Stomach (tissue), 9 donors: ENCODE measurements around the gene CARHSP1. TPM values are rescaled to one million over a fixed set of nuclear protein-coding genes. Genes with fewer than 3 reads are reported as not detected.

Source experiments
- DNase-seq, 2 donors: peaks; one replicate each; pipeline versions ENCODE4 v3.0.0 to v3.0.0-alpha.2; 2013 to 2019
- H3K27ac ChIP-seq, 5 donors: fragments of 200-600 bp in 4 of 5; sonication (generic) in 4 of 5; one replicate each; pipeline ENCODE4 v1.5.1; 2013 to 2019; ENCODE audit warnings: mild to moderate bottlenecking in 1 of 5, moderate library complexity in 1 of 5
- H3K27me3 ChIP-seq, 3 donors: fragments of 200-600 bp; sonication (generic); one replicate each; pipeline ENCODE4 v1.5.1; 2017 to 2019; ENCODE audit warnings: mixed run types in 1 of 3
- H3K36me3 ChIP-seq, 4 donors: fragments of 200-600 bp; sonication (generic); 1 replicate in 3 of 4; 2 replicates in 1 of 4; pipeline ENCODE4 v1.5.1; 2016 to 2019
- H3K4me1 ChIP-seq, 4 donors: fragments of 200-600 bp; sonication (generic); one replicate each; pipeline ENCODE4 v1.5.1; 2016 to 2019
- H3K4me3 ChIP-seq, 4 donors: fragments of 200-600 bp; sonication (generic) in 3 of 4; one replicate each; pipeline ENCODE4 v1.5.1; 2016 to 2019; ENCODE audit warnings: mild to moderate bottlenecking in 1 of 4
- H3K9me3 ChIP-seq, 4 donors: fragments of 200-600 bp; sonication (generic); one replicate each; pipeline ENCODE4 v1.5.1; 2016 to 2019
- EP300 ChIP-seq: sonication (generic); formaldehyde crosslinking; IDR thresholded peaks from one replicate; pipeline ENCODE4 v1.6.1; 2017; ENCODE audit warnings: antibody characterized with exemption
- POLR2A ChIP-seq, 4 donors: fragments of 450-650 bp; IDR thresholded peaks; one replicate each; pipeline ENCODE4 v1.6.1; 2016; ENCODE audit warnings: antibody characterized with exemption in 4 of 4, control low read depth in 2 of 4, mild to moderate bottlenecking in 1 of 4, moderate library complexity in 1 of 4
- POLR2AphosphoS5 ChIP-seq, 3 donors: sonication (generic); formaldehyde crosslinking; IDR thresholded peaks; one replicate each; pipeline ENCODE4 v1.6.1; 2016; ENCODE audit warnings: antibody characterized with exemption in 3 of 3
- WGBS, 5 donors: extraction: QIAGEN DNeasy Blood & Tissue Kit in 3 of 5; methylation state at CpG; one replicate each; pipeline versions ENCODE4 v1.1.5 to v1.1.7; 2013 to 2018; 5-methylcytosine and 5-hydroxymethylcytosine counted together
- intact Hi-C: fragments of 100-400 bp; cut with DNase I; formaldehyde crosslinking; loops from one replicate; pipeline ENCODE4 v1.15.1; 2023; ENCODE audit warnings: low total_unique reads
- polyA plus RNA-seq, 3 donors: library from polyadenylated mRNA; stranded (reverse); fragments of 200-250 nt; gene quantifications; one replicate each; pipeline ENCODE4 v1.2.3, GENCODE V29; 2013
- total RNA-seq, 5 donors: library from RNA; depleted of rRNA; stranded (reverse); fragments of >200 nt; gene quantifications; one replicate each; pipeline versions ENCODE4 v1.1.0 to v1.2.3, GENCODE V29; 2014 to 2016
- TF ChIP-seq, protein P1 (sequence below), 7 experiments: fragments of 450-650 bp in 4 of 7; fragments of 200-600 bp in 3 of 7; sonication (generic) in 3 of 7; IDR thresholded peaks; one replicate each; pipeline ENCODE4 v1.5.1; 2016 to 2019; ENCODE audit warnings: antibody characterized with exemption in 7 of 7, control low read depth in 2 of 7, mild to moderate bottlenecking in 1 of 7
- donor health status: healthy with polysubstance abuse.
- donor health status: Bipolar disorder and iron deficiency.
- donor health status: healthy.

The CARHSP1 gene
- total and polyA plus RNA-seq, 8 donors: 2.0 to 190 (median 58.5) TPM

DNA sequence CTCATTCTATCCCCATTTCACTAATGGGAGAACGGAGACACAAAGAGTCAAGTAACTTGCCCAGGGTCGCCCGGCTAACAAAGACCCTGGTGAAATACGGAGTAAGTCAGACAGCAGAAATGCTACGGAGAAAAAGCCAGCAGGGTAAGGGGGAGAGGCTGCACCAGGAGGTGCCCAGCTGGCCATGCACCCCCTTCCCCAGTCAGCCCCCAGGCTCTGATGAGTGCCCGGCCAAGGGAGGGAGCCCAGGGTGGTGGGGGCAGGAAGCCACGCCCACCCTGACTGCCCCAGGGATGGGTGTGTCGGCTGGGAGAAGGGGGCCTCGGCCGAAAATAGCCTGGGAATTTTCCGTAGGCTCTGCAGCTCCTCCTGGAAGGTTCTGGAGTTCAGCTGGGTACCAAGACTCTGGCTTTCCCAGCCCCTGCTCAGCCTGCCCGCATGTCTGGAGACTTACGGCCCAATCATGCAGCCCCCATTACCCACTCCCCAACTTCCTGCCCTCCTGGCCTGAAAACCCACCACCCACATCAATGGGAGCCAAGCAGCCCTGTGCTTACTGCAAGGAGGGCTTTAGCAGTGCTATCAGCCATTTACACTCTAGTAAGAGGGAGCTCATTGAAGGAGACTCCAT lies 4.2 kb downstream of the CARHSP1 start:
- H3K27ac ChIP-seq: peak overlapping the region; percentile 28 to 94 (median 71)
- intact Hi-C loops: no loop called here

DNA sequence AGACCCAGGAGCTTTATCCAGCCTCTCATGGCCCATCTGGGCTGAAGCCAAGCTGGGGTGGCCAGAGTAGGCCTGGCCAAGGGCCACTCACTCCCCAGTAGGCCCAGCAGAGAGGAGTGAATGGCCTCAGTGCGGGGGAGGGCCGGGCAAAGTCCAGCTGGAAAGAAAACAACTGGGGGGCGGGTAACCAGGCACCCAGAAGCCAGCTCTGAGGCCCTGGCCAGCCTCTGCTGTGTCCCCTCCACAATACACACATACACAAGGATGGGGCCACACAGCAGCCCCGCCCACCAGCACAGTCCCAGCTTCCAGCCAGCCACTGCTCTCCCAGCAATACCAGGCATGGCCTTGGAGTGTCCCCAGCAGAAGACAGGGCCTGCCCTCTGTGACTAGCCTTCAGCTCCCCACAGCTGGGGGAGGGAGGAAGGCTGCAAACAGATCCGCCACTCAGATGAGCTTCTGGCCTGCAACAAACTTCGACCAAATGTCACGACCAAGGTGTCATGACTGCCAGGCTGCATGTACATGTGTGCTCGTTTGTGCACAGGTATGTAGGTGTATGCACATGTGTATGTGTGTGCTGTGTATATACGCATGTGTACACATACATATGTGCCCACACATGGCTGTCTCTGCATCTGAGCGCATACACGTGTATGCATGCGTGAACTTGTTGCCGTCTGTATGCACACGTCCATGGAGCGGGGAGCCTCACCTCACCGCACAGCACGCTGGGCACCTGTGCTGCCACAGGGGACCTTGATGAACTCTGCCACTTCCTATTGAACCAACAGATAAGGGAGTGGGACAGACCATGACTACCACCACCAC lies 5.0 kb downstream of the CARHSP1 start:
- H3K4me3 ChIP-seq: peak overlapping the region in 1 of 4 donors; percentile 29
- TF ChIP-seq, protein P1, sequence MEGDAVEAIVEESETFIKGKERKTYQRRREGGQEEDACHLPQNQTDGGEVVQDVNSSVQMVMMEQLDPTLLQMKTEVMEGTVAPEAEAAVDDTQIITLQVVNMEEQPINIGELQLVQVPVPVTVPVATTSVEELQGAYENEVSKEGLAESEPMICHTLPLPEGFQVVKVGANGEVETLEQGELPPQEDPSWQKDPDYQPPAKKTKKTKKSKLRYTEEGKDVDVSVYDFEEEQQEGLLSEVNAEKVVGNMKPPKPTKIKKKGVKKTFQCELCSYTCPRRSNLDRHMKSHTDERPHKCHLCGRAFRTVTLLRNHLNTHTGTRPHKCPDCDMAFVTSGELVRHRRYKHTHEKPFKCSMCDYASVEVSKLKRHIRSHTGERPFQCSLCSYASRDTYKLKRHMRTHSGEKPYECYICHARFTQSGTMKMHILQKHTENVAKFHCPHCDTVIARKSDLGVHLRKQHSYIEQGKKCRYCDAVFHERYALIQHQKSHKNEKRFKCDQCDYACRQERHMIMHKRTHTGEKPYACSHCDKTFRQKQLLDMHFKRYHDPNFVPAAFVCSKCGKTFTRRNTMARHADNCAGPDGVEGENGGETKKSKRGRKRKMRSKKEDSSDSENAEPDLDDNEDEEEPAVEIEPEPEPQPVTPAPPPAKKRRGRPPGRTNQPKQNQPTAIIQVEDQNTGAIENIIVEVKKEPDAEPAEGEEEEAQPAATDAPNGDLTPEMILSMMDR (IDR thresholded peaks at IDR 0.05): no peak
- no peak for TF ChIP-seq POLR2A (IDR thresholded peaks at IDR 0.05)
- TF ChIP-seq POLR2AphosphoS5 (IDR thresholded peaks at IDR 0.05): peak in 1 of 3 donors; percentile 5
- intact Hi-C loops: no loop called here
- peaks cover 77 to 94% (median 89%) of the 10 kb centered on the region in 4 donors for H3K4me1 ChIP-seq
- H3K36me3 ChIP-seq: peaks cover 5 to 8% (median 6%) of the 10 kb centered on the region in 4 donors
- H3K27me3 ChIP-seq: no peaks in the 10 kb centered on the region
- peak; percentile 86 to 87 for DNase-seq
- no peaks in the 10 kb centered on the region for H3K9me3 ChIP-seq
- whole genome bisulfite sequencing, 5 donors: 27 to 55% (median 41%) methylated on average over 7 to 17 of the region's 17 CpGs
- peak overlapping the region; percentile 41 to 94 (median 71) for H3K27ac ChIP-seq

More for the DNA sequence above, 4.2 kb downstream of the CARHSP1 start:
- 28 to 42% (median 37%) methylated on average over 13 of the region's 13 CpGs for WGBS, 5 donors
- Histone ChIP-seq H3K36me3 (peaks cover 0 to under 1% (median 0%) of the 10 kb centered on the region in 4 donors), H3K9me3 (no peaks in the 10 kb centered on the region), H3K27me3 (no peaks in the 10 kb centered on the region), H3K4me1 (peaks cover 72 to 92% (median 85%) of the 10 kb centered on the region in 4 donors), H3K4me3 (peak overlapping the region in 1 of 4 donors; percentile 29)
- DNase-seq: no peak
- TF ChIP-seq POLR2A (IDR thresholded peaks at IDR 0.05) (no peak), EP300 (no peak)

DNA sequence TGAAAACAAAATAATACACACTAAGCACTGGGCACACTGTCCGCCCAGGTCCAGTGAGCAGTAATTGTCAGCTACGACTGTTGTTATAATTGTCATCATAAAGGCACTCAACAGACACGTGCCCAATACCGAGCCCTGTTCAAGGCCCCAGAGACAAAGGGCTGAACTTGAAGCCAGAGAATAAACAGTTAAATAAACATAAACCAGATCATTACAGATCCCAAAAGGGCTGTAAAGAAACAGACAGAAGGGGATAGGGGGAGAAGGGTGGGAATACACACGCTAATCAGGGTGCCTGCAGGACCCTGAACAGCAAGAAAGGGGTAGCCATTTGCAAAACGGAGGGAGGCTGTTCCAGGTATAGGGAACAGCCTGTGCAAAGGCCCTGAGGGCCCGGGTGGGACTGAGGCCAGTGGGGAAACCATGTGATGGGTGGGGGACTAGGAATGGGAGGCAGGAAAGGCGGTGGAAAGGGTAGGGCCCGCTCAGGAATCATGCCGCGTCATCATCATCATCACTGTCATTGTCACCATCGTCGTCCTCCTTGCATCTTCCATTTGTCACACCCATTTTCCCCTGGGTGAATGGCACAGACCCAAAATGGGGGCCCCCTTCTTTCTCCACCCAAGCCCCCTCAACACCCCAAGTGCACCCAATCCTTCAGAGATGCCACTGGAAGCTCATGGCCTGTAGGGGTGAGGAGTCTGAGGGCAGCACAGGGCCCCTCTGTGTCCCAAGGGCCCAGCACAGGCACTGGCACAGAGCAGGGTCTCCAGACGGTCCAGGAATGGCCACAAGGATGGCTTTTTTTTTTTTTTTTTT lies 6.3 kb downstream of the CARHSP1 start:
- no peak overlapping the region for H3K4me3 ChIP-seq
- TF ChIP-seq, protein P1 (IDR thresholded peaks at IDR 0.05): no peak
- TF ChIP-seq POLR2A (IDR thresholded peaks at IDR 0.05): no peak
- no peak for TF ChIP-seq EP300
- TF ChIP-seq POLR2AphosphoS5 (IDR thresholded peaks at IDR 0.05): no peak
- no peaks in the 10 kb centered on the region for H3K9me3 ChIP-seq
- no peaks in the 10 kb centered on the region for H3K27me3 ChIP-seq
- 74 to 85% (median 79%) methylated on average over 14 of the region's 14 CpGs for WGBS, 5 donors
- intact Hi-C loops: no loop called here
- peaks cover 77 to 94% (median 90%) of the 10 kb centered on the region in 4 donors for H3K4me1 ChIP-seq
- H3K27ac ChIP-seq: peak overlapping the region in 4 of 5 donors; percentile 68 to 94 (median 81)
- DNase-seq: no peak
- H3K36me3 ChIP-seq: peaks cover 16 to 19% (median 18%) of the 10 kb centered on the region in 4 donors

DNA sequence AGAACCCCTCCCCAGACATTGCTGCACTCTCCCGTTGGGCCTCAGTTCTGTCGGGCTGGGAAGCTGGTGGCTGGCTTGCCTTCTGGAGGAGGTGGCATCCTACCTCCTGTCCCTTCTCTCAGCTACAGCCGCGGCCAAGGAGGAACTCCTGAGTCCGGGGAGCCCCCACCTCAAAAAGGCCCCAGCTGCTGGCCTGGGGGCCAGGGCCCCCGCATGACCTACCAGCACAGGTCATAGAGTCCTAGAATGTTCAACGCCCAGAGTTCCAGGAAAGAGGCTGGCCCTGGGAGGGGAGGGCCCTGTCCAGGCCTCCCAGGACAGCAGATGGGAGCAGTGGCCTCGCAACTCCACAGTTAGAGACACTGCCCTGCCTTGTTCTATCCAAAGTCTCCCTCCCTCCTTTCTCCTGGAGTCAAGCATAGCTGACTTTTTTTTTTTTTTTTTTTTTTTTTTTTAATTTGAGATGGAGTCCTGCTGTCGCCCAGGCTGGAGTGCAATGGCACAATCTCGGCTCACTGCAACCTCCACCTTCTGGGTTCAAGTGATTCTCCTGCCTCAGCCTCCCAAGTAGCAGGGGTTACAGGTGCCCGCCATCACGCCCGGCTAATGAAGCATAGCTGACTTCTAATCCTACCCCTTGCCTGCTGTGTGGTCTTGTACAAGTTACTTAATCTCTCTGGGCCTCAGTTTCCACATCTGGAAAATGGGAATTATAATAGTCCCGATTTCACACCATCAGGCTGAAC lies 7.1 kb downstream of the CARHSP1 start:
- no peaks in the 10 kb centered on the region for H3K9me3 ChIP-seq
- intact Hi-C loops: no loop called here
- peak in 1 of 3 donors; percentile 10 for TF ChIP-seq POLR2AphosphoS5 (IDR thresholded peaks at IDR 0.05)
- no peak for TF ChIP-seq EP300
- H3K4me3 ChIP-seq: no peak overlapping the region
- no peaks in the 10 kb centered on the region for H3K27me3 ChIP-seq
- no peak for DNase-seq
- H3K36me3 ChIP-seq: peaks cover 19 to 23% (median 22%) of the 10 kb centered on the region in 4 donors
- peaks cover 72 to 86% (median 83%) of the 10 kb centered on the region in 4 donors for H3K4me1 ChIP-seq
- peak overlapping the region; percentile 62 to 94 (median 74) for H3K27ac ChIP-seq
- WGBS, 5 donors: 61 to 81% (median 63%) methylated on average over 9 to 14 of the region's 14 CpGs
